HepG2 (cell line): ENCODE data around the gene HEBP1. TPM values are rescaled to one million over a fixed set of nuclear protein-coding genes. Genes with fewer than 3 reads are reported as not detected.

ENCODE experiments used
- ARID4A ChIP-seq: sonication (generic); formaldehyde crosslinking; IDR thresholded peaks from 2 replicates; pipeline ENCODE4 v1.5.0; 2020; ENCODE audit warnings: mild to moderate bottlenecking, missing genetic modification reagents, borderline replicate concordance
- GTF3A ChIP-seq: sonication (generic); formaldehyde crosslinking; conservative IDR thresholded peaks from 2 replicates; pipeline ENCODE4 v1.4.0; 2020; ENCODE audit warnings: mild to moderate bottlenecking, missing genetic modification reagents
- HMG20A ChIP-seq: IDR thresholded peaks from 2 replicates; pipeline ENCODE4 v1.6.1; 2016; ENCODE audit warnings: borderline replicate concordance
- NFATC3 ChIP-seq: sonication (generic); formaldehyde crosslinking; IDR thresholded peaks from 2 replicates; pipeline ENCODE4 v1.5.1; 2020; ENCODE audit warnings: mild to moderate bottlenecking, missing genetic modification reagents
- PHF8 ChIP-seq: sonication (generic); formaldehyde crosslinking; IDR thresholded peaks from 2 replicates; pipeline ENCODE4 v1.5.0; 2020; ENCODE audit warnings: missing genetic modification reagents
- RERE ChIP-seq: IDR thresholded peaks from 2 replicates; pipeline ENCODE4 v1.6.1; 2016; ENCODE audit warnings: low read depth, missing genetic modification reagents, missing compliant biosample characterization
- REXO4 ChIP-seq: sonication (generic); formaldehyde crosslinking; IDR thresholded peaks from 2 replicates; pipeline ENCODE4 v1.8.0; 2022; ENCODE audit warnings: missing genetic modification reagents, mild to moderate bottlenecking, borderline replicate concordance
- RNF2 ChIP-seq: fragments of 450-650 bp; conservative IDR thresholded peaks from 2 replicates; pipeline ENCODE4 v1.6.1; 2016; ENCODE audit warnings: low read depth
- STAG1 ChIP-seq: sonication (generic); formaldehyde crosslinking; IDR thresholded peaks from 2 replicates; pipeline ENCODE4 v1.4.0; 2020; ENCODE audit warnings: missing genetic modification reagents
- TAF15 ChIP-seq: fragments of 200-400 bp; formaldehyde crosslinking; IDR thresholded peaks from one replicate; pipeline ENCODE4 v1.6.1; 2018; ENCODE audit warnings: mild to moderate bottlenecking, low read depth, low read length; ENCODE audit not compliant: poor library complexity, severe bottlenecking
- TEAD2 ChIP-seq: sonication (generic); formaldehyde crosslinking; IDR thresholded peaks from 2 replicates; pipeline ENCODE4 v1.9.0; 2021; ENCODE audit warnings: missing genetic modification reagents
- TOPORS ChIP-seq: sonication (generic); formaldehyde crosslinking; IDR thresholded peaks from 2 replicates; pipeline ENCODE4 v1.8.0; 2023; ENCODE audit warnings: mild to moderate bottlenecking, missing genetic modification reagents
- ZBTB44 ChIP-seq: sonication (generic); formaldehyde crosslinking; IDR thresholded peaks from 2 replicates; pipeline ENCODE4 v1.4.0; 2020; ENCODE audit warnings: missing genetic modification reagents
- ZMAT5 ChIP-seq: sonication (generic); formaldehyde crosslinking; IDR thresholded peaks from 2 replicates; pipeline ENCODE4 v1.5.0; 2020; ENCODE audit warnings: mild to moderate bottlenecking, low read depth, missing genetic modification reagents, borderline replicate concordance
- ZNF124 ChIP-seq: sonication (generic); formaldehyde crosslinking; IDR thresholded peaks from 2 replicates; pipeline ENCODE4 v1.4.0; 2020; ENCODE audit warnings: missing genetic modification reagents
- ZNF292 ChIP-seq: sonication (generic); formaldehyde crosslinking; IDR thresholded peaks from 2 replicates; pipeline ENCODE4 v1.8.1; 2022; ENCODE audit warnings: mild to moderate bottlenecking, low read depth, missing genetic modification reagents, borderline replicate concordance
- ZNF772 ChIP-seq: sonication (generic); formaldehyde crosslinking; IDR thresholded peaks from 2 replicates; pipeline ENCODE4 v1.5.0; 2020; ENCODE audit warnings: mild to moderate bottlenecking, missing genetic modification reagents
- ZNF879 ChIP-seq: sonication (generic); formaldehyde crosslinking; IDR thresholded peaks from 2 replicates; pipeline ENCODE4 v1.8.1; 2023; ENCODE audit warnings: missing genetic modification reagents
- polyA plus RNA-seq, 8 experiments: library from polyadenylated mRNA; depleted of rRNA in 3 of 8; stranded (reverse) in 7 of 8; unstranded in 1 of 8; fragments of >200 nt; fragmentation: Illumina TruSeq in 4 of 8; extraction: Trizol in 4 of 8; gene quantifications; 2 replicates each; pipeline versions ENCODE4 v1.2.1 to v1.2.3, GENCODE V29; 2011 to 2016; ENCODE audit warnings: low read depth in 4 of 8, missing spikeins in 1 of 8, mixed read lengths in 1 of 8; ENCODE audit not compliant: insufficient read depth in 1 of 8
- total RNA-seq, 5 experiments: library from RNA; depleted of rRNA; stranded (reverse); fragments of >200 nt; fragmentation: Illumina TruSeq; extraction: Trizol; gene quantifications; 2 replicates each; pipeline ENCODE4 v1.2.3, GENCODE V29; 2016; ENCODE audit warnings: low read depth in 1 of 5

HEBP1 gene
- total and polyA plus RNA-seq, 2 of the 13 experiments (the other 11 are each of a cell fraction or from before 2014, with no cell fraction given), result 7.8 to 9.4 TPM

GRCh38 chr12:12927211-12928079 lies 72.6 kb downstream of the HEBP1 start (continued):
- TF ChIP-seq TOPORS, result no peak
- no peak for TF ChIP-seq TAF15
- no peak for TF ChIP-seq ZBTB44 (CRISPR knock-in tag)
- TF ChIP-seq PHF8 (CRISPR knock-in tag), result peak; percentile 74
- no peak for TF ChIP-seq STAG1 (CRISPR knock-in tag)
- no peak for TF ChIP-seq ZNF879
- TF ChIP-seq ARID4A (CRISPR knock-in tag), result no peak
- 0 out of 2 replicates have a peak, but pooled peaks have one; percentile 76 for TF ChIP-seq ZNF124 (CRISPR knock-in tag)
- TF ChIP-seq RERE (CRISPR knock-in tag), result no peak
- TF ChIP-seq RNF2, result no peak
- no peak for TF ChIP-seq TEAD2
- TF ChIP-seq NFATC3 (CRISPR knock-in tag), result 0 out of 2 replicates have a peak, but pooled peaks have one; percentile 3
- TF ChIP-seq GTF3A, result no peak
- peak; percentile 98 for TF ChIP-seq ZNF772 (CRISPR knock-in tag)
- no peak for TF ChIP-seq HMG20A (CRISPR knock-in tag)
- TF ChIP-seq ZMAT5 (CRISPR knock-in tag), result no peak
- no peak for TF ChIP-seq REXO4 (CRISPR knock-in tag)
- TF ChIP-seq ZNF292 (CRISPR knock-in tag), result no peak
